NCI-H1694 (cell line): ENCODE data around the gene FAM20C.
"Not testable (repeated sequence)": the region's sequence is repeated elsewhere in the genome, so short reads cannot be mapped to it uniquely, and the experiment has no call there.

Source experiments
- DNase-seq: peaks from one replicate; lab custom pipeline; 2025; lab: John Stamatoyannopoulos, UW

The FAM20C gene

GRCh38 chr7:291373-292092 is 99.2 kb downstream of the FAM20C start:
- DNase-seq = no peak

GRCh38 chr7:292226-292625 is 99.9 kb downstream of the FAM20C start:
- no peak for DNase-seq

DNA sequence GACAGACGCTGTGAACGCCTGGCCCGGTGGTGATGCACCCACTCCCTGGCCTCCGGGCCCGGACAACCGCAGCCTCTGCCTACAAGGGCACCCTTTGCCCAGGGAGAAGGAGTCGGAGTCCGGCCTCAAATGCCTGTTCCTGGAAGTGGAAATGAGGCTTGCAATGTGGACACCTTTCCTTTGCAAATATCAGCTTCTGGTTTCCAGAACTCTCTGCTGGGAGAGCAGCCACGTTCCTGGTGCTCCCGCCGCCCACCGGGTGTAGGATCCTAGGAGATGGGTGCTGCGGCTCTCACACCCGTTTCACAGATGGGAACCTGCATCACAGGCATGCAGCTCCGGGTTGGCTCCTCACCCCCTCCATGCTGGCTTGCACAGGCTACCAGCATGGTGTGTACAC is 100.5 kb downstream of the FAM20C start:
- DNase-seq = no peak

GRCh38 chr7:293681-294439 is 101.5 kb downstream of the FAM20C start:
- no peak for DNase-seq

DNA sequence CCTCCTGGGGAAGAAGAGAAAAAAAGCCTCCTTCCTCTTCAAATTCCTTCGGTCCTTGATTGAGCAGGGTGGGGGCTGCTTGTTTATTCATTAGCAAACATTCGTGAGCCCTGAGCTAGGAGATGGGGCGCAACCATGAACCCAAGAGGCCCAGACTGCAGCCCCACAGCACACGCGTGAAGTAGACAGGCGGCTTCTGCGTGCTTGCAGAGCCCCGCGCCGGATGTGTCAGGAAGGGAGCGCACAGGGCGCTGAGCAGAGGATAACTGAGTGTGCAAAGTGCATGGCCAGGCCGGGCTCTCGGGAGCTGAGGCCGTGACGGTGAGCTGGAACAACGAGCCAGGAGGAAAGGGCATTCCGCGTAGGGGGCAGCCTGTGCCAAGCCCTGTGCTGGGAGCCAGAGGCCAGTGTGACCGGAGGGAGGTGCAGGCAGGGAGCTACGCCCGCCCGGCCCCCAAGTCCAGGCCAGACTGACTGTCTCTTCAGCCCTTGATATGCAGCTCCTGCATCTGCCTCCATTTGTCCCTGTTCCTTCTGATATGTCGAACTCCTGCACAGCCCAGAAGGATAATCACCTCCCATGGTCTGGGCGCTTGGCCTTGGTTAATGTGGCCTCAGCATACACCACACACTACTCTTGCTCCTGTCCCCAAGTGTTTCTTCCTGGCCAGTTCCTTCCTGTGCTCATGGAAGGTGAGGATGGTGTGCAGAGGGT is 102.2 kb downstream of the FAM20C start:
- DNase-seq = no peak

- DNase-seq = no peak
These were observed 103.1 kb downstream of the FAM20C start for GRCh38 chr7:295155-296154.

DNA sequence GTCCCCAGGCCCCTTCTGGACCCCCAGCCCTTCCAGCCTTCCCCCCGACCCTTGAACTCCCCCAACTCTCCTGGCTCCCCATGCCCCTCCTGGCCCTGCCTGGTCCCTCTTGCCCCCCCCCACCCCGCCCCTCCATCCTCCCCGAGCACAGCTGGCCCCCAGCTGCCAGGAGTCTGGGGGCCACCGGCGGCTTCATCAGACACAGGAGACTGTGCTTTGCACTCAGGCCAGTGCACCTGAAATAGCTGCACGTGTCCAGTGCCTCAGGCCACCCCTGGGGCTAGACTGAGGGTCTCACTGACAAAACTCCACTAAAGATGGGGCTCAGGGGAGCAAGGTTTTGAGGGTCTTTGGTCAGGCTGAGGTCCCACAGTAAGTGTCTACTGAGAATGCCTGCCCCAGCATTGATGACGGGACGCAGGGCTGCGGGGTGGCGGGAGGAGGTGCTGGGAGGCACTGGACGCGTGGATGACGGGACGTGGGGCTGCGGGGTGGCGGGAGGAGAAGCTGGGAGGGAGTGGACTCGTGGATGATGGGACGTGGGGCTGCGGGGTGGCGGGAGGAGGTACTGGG is 104.1 kb downstream of the FAM20C start:
- DNase-seq = no peak

DNA sequence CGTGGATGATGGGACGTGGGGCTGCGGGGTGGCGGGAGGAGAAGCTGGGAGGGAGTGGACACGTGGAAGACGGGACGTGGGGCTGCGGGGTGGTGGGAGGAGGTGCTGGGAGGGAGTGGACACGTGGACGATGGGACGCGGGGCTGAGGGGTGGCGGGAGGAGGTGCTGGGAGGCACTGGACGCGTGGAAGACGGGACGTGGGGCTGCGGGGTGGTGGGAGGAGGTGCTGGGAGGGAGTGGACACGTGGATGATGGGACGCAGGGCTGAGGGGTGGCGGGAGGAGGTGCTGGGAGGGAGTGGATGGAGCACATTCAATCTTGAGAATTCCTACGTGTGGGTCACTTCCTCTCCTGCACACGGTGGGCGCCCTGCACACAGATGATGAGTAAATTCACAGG is 104.8 kb downstream of the FAM20C start:
- DNase-seq = not testable (repeated sequence)

- no peak for DNase-seq
These were observed 105.4 kb downstream of the FAM20C start for GRCh38 chr7:297611-298374.

DNA sequence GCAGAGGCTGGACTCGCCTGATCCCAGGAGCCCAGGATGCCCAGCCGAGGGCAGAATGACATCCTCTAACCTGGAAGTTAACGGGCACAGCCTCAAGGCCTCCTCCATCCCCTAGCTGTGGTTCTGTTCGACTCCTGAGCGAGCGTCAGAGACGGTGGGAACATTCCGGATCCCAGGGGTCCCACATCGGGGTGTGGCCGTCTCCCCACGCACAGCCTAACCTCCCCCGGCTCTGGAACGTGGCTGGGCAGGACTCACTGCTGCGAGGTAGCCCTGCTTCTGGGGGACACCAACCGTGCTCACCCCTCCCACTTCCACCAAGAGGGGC is 106.0 kb downstream of the FAM20C start:
- no peak for DNase-seq

GRCh38 chr7:298743-299142 is 106.4 kb downstream of the FAM20C start:
- no peak for DNase-seq

DNA sequence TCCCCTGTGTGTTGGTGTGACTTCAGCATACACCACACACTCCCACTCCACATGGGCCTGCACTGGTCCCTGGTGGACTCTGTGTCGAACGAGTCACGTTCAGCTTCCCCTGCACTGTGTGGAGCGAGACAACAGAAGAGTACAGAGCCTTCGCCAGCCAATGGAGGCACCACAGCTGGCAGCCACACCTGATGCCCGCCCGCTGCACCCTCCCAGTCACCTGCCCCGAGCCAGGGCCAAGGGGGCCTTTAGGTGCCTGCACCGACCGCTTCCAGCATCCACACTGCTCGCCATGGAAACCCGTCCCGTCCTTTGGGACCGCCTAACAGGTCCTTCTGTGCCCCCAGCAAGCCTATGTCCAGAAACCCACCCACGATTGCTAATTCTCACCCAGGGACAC is 106.8 kb downstream of the FAM20C start:
- DNase-seq = no peak

GRCh38 chr7:299628-300027 is 107.3 kb downstream of the FAM20C start:
- no peak for DNase-seq

DNA sequence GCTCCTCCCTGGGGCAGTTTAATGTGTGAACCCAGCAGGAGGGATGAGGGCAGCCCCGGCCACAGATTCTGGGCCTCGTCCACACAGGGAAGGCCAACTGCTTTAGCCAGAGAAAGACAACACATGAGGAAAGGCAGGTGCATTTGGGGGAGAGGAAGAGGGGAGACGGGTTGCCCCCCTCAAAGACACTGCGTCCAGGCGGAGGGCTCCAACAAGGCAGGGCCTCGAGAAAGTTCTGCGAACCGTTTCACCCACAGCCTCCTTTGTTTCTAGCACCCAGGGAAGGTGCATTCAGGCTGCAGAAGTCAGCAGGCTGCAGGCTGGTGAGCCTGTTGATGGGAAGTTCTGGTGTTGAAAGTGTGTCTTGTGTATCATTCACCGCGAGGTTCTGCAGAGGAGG is 107.7 kb downstream of the FAM20C start:
- no peak for DNase-seq

- DNase-seq = no peak
These were observed 108.3 kb downstream of the FAM20C start for GRCh38 chr7:300546-301290.

DNA sequence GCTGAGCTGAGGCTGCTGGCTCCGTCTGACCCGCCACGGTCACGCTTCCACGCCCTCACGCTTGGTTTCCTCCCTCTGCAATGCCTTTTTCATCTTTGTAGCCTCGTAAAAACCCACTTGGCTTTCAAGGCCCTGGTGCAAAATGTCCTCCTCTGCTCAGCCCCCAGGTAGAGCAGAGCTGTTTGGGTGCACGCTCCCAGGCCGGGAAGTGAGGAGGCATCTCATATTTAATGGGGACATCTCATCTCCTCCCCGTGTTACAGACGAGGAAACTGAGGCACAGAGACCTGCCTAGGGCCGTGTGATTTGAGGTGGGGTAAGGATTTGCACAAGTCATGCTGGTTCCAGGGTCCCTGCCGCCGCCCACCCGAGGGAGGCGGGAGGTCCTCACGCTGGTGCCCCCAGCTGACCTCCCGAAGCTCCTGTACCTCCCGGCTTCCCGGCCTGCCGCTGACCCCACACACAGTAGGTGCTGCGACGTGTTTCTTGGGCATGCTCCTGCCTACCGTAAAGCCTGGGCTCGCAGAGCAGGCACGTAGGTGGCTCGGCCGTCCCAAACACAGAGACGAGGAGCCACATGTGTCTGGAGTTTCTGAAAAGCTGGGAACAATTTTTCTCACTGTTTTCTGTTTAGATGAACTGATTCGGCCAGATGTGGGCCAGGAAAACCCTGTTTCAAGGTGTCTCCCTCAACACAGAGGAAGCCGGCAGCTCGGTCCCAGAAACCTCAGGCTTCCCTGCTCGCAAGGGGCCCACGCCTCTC is 109.1 kb downstream of the FAM20C start:
- no peak for DNase-seq

DNA sequence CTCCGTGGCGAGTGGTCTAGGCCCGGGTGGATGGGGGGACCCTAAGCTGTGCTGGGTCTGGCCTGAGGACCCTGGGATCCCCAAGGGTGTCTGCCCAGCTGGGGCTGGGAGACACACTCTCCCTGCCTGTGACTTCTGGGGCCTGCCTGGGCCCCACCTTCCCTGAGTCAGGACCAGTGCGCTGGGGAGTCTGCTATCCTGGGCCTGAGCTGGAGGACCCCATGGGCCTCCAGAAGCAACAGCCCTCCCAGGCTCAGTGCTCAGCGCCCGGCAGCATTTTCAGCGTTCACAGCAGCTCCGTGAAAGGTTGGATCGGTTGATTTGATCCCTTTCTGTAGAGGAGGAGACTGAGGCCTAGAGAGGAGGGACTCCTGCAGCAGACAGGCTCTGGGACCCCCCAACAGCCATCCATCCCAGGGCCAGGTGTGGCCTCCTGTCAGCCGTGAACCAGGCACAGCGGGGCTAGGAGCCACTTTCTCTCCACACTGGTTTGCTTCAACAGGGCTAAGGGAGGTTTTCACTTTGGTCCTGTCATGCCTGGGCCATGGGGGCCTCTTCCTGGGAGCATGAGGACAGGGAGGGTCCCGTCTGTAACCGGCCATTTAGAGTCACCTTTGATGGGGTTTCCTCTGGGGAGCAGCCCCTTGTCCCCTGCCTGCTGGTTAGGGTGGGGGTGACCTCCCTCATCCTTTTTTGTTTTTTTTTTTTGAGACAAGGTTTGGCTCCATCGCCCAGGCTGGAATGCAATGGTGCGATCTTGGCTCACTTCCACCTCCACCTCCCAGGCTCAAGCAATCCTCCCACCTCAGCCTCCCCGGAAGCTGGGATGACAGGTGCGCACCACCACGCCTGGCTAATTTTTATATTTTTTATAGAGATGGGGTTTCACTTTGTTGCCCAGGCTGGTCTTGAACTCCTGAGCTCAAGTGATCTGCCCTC is 110.0 kb downstream of the FAM20C start:
- no peak for DNase-seq

GRCh38 chr7:303425-303824 is 111.1 kb downstream of the FAM20C start:
- DNase-seq = no peak
